ENCODE measurements around the gene LTBP1. TPM values are rescaled to one million over a fixed set of nuclear protein-coding genes. Genes with fewer than 3 reads are reported as not detected.

Gene LTBP1
- total RNA-seq, 1 experiment from 2014 or later: 2.2 TPM

DNA sequence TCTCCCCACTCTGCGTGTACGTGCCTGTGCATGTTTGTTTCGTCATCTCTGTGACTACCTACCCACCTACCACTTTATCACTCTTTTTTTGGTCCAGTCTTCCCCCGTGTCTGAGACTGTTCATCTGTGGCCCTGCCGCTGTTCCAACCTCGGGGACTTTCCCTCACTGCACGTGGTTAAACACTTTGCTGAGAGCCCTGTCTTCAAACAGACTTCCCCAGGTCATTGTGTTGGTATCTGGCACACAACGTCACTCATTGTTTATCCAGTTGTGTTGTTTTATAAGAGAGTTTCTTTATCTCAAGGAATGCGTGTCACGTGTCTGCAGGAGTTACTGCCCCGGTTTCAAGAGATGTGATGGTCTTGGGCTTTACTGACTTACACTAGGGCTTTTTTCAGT, 267.7 kb downstream of the LTBP1 start:
- Histone ChIP-seq H3K4me1 (ENCODE audit: insufficient read depth, low read length, poor library complexity, severe bottlenecking) (no peaks in the 10 kb centered on the region), H3K27ac (ENCODE audit: low read depth, low read length, poor library complexity, severe bottlenecking) (no peak overlapping the region), H3K36me3 (ENCODE audit: insufficient read depth, low read length, poor library complexity, severe bottlenecking) (no peaks in the 10 kb centered on the region), H3K27me3 (replicated peaks; ENCODE audit: insufficient read depth, low read depth, low read length, poor library complexity) (no peaks in the 10 kb centered on the region), H3K9me3 (ENCODE audit: low read depth, low read length, poor library complexity, severe bottlenecking) (no peaks in the 10 kb centered on the region), H3K4me3 (ENCODE audit: low read depth, low read length, poor library complexity, severe bottlenecking) (no peak overlapping the region)
- BruUV-seq (replicated peaks): no TSS peak
- intact Hi-C loops (cut with micrococcal nuclease; ENCODE audit: unreplicated experiment): no loop called here
- ChIA-PET CTCF (no interaction called here), POLR2A (ENCODE audit: low non-redundant PET) (no interaction called here)
- TF ChIP-seq, protein P1, sequence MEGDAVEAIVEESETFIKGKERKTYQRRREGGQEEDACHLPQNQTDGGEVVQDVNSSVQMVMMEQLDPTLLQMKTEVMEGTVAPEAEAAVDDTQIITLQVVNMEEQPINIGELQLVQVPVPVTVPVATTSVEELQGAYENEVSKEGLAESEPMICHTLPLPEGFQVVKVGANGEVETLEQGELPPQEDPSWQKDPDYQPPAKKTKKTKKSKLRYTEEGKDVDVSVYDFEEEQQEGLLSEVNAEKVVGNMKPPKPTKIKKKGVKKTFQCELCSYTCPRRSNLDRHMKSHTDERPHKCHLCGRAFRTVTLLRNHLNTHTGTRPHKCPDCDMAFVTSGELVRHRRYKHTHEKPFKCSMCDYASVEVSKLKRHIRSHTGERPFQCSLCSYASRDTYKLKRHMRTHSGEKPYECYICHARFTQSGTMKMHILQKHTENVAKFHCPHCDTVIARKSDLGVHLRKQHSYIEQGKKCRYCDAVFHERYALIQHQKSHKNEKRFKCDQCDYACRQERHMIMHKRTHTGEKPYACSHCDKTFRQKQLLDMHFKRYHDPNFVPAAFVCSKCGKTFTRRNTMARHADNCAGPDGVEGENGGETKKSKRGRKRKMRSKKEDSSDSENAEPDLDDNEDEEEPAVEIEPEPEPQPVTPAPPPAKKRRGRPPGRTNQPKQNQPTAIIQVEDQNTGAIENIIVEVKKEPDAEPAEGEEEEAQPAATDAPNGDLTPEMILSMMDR (conservative IDR thresholded peaks at IDR 0.05; ENCODE audit: low read depth, low read length): no peak
- no peak for TF ChIP-seq EZH2 (IDR thresholded peaks at IDR 0.05; ENCODE audit: borderline replicate concordance, low read depth, low read length, poor library complexity, severe bottlenecking)
- no peak for DNase-seq (ENCODE audit: low spot score)

DNA sequence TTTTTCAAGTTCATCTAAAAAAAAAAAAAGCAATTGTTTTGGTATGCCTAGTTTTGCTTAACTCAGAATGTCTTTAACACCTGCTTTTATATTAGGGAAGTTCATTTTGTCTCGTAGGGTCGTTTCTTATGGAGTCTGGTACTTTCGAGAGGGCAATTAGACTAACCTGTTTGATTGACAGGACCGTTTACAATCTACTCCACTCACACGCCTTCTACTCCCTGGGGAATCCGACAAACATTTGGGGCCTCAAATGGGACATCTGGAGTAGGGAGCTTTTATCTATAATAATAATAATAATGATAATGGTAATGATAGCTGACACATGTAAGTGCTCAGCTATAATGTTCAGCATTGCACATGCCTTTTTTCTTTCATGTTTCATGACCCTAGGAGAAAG, 268.1 kb downstream of the LTBP1 start:
- intact Hi-C loops (cut with micrococcal nuclease; ENCODE audit: unreplicated experiment): no loop called here
- Histone ChIP-seq H3K9me3 (ENCODE audit: low read depth, low read length, poor library complexity, severe bottlenecking) (no peaks in the 10 kb centered on the region), H3K4me3 (ENCODE audit: low read depth, low read length, poor library complexity, severe bottlenecking) (no peak overlapping the region), H3K27ac (ENCODE audit: low read depth, low read length, poor library complexity, severe bottlenecking) (no peak overlapping the region), H3K36me3 (ENCODE audit: insufficient read depth, low read length, poor library complexity, severe bottlenecking) (no peaks in the 10 kb centered on the region), H3K4me1 (ENCODE audit: insufficient read depth, low read length, poor library complexity, severe bottlenecking) (no peaks in the 10 kb centered on the region), H3K27me3 (replicated peaks; ENCODE audit: insufficient read depth, low read depth, low read length, poor library complexity) (no peaks in the 10 kb centered on the region)
- no TSS peak for BruUV-seq (replicated peaks)
- ChIA-PET POLR2A (ENCODE audit: low non-redundant PET) (no interaction called here), CTCF (no interaction called here)
- no peak for DNase-seq (ENCODE audit: low spot score)
- TF ChIP-seq EZH2 (IDR thresholded peaks at IDR 0.05; ENCODE audit: borderline replicate concordance, low read depth, low read length, poor library complexity, severe bottlenecking): no peak
- TF ChIP-seq, protein P1 (conservative IDR thresholded peaks at IDR 0.05; ENCODE audit: low read depth, low read length): no peak

DNA sequence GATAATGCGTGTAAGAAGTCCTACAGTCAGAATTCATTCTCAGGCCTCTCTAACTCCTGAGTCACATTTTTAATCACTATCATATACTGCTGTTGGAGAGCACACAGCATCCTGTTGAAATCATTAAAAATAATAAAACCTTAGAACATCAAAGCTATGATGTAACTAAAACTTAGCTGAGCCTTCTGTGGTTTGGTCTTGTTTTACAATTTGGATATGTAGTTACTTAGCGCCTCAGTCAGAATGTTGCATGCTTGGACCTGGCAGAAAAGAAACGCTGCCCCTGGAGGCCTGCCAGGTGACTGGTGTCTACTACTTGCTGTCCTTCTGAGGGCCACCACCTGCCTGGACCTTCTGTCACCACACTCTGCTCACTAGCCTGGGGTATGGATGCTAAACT, 268.5 kb downstream of the LTBP1 start:
- intact Hi-C loops (cut with micrococcal nuclease; ENCODE audit: unreplicated experiment): no loop called here
- POLR2A ChIA-PET (ENCODE audit: low non-redundant PET): no interaction called here
- Histone ChIP-seq H3K27me3 (replicated peaks; ENCODE audit: insufficient read depth, low read depth, low read length, poor library complexity) (no peaks in the 10 kb centered on the region), H3K27ac (ENCODE audit: low read depth, low read length, poor library complexity, severe bottlenecking) (no peak overlapping the region), H3K9me3 (ENCODE audit: low read depth, low read length, poor library complexity, severe bottlenecking) (no peaks in the 10 kb centered on the region), H3K4me1 (ENCODE audit: insufficient read depth, low read length, poor library complexity, severe bottlenecking) (no peaks in the 10 kb centered on the region), H3K36me3 (ENCODE audit: insufficient read depth, low read length, poor library complexity, severe bottlenecking) (no peaks in the 10 kb centered on the region), H3K4me3 (ENCODE audit: low read depth, low read length, poor library complexity, severe bottlenecking) (no peak overlapping the region)
- CTCF ChIA-PET: no interaction called here
- TF ChIP-seq, protein P1 (conservative IDR thresholded peaks at IDR 0.05; ENCODE audit: low read depth, low read length): no peak
- no peak for TF ChIP-seq EZH2 (IDR thresholded peaks at IDR 0.05; ENCODE audit: borderline replicate concordance, low read depth, low read length, poor library complexity, severe bottlenecking)
- DNase-seq (ENCODE audit: low spot score): no peak
- BruUV-seq (replicated peaks): no TSS peak
